GM10847 (cell line): ENCODE measurements around the gene S100A2.

Experiments
- POLR2A ChIP-seq: IDR thresholded peaks from 2 replicates; pipeline ENCODE4 v1.6.1; 2011; ENCODE audit not compliant: insufficient read length; ENCODE audit errors: extremely low read depth

The S100A2 gene

DNA sequence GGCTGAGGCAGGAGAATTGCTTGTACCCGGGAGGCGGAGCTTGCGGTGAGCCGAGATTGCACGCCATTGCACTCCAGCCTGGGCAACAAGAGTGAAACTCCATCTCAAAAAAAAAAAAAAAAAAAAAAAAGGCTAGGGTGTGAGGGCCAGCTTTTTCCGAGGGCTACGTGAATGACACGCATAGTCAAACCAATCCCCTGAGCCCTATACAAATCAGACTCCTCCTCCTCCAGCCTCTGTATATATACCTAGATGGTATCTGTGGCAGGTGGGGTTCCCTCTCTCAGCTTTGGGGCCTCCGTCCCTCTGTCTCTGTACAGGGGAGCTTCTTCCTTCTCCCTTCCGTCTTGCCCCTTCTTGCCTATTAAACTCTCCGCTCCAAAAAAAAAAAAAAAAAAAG lies 40.5 kb upstream of the S100A2 start:
- TF ChIP-seq POLR2A: no peak

GRCh38 chr1:153602749-153603148 lies 37.1 kb upstream of the S100A2 start:
- no peak for TF ChIP-seq POLR2A

GRCh38 chr1:153599847-153600246 lies 34.2 kb upstream of the S100A2 start:
- TF ChIP-seq POLR2A: no peak

DNA sequence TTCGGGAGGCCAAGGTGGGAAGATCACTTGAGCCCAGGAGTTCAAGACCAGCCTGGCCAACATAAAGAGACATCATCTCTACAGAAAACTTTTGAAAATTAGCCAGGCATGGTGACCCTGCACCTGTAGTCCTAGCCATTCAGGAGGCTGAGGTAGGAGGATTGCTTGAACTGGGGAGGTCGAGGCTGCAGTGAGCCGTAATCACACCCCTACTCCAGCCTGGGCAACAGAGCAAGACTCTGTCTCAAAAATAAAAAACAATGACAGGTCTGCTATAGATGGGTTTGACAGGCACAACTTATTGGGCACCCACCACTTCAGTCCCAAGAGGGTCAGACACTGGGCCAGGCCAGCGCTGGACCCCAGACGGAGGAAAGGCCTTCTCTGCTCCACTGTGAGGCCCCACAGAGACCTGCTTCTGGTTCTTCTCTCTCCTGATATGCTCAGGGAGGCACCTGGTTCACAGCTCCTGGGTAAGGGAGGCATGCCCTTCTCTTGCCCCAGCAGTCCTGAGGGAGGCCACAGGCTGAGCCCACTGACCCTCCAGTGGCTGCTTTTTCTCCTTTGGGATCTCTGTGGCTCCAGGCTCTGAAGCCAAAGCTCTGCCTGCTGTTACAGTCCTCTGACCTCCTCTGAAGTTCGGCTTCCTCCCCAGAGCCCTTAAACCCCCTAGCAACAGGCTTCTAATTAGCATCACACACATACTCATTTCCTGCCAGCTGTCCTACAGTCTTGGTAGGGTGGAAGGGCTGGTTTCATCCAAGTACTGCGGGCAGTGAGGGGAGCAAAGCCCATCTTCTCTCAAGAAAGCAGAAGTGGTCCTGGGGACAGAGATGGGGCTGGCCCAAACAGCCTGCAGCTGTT lies 32.9 kb upstream of the S100A2 start:
- peak; percentile 19 for TF ChIP-seq POLR2A

DNA sequence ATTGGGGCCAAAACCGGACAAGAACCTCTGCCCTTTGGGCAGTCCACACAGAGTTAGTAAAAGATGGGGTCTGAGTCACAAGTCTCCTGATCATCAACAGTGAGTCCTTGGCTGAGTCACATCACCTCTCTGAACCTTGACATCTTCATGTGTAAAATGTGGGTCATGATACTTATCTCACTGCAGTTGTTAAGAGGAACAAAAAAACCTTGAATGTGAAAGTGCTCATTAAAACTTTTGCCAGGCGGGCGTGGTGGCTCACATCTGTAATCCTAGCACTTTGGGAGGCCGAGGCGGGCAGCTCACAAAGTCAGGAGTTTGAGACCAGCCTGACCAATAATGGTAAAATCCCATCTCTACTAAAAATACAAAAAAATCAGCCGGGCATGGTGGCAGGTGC lies 31.6 kb upstream of the S100A2 start:
- TF ChIP-seq POLR2A: no peak

GRCh38 chr1:153592748-153593147 lies 27.1 kb upstream of the S100A2 start:
- TF ChIP-seq POLR2A: no peak

DNA sequence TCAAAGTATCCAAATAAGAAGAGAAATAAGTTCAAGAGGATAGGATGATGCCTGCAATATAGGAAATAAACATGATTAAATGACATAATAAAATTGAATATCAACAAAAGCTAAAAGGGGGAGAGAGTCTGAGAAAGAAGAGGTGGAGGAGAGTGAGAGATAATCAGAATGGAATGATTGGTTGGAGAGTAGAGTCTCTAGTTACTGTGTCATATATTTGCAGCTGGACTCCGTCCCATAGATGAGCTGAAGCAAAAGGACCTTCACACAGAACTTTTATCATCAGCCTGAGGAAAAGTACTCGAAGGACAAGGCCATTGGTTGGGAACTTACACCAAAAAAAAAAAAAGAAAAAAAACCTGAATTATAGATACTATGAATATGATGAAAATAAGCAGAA lies 22.8 kb upstream of the S100A2 start:
- no peak for TF ChIP-seq POLR2A

DNA sequence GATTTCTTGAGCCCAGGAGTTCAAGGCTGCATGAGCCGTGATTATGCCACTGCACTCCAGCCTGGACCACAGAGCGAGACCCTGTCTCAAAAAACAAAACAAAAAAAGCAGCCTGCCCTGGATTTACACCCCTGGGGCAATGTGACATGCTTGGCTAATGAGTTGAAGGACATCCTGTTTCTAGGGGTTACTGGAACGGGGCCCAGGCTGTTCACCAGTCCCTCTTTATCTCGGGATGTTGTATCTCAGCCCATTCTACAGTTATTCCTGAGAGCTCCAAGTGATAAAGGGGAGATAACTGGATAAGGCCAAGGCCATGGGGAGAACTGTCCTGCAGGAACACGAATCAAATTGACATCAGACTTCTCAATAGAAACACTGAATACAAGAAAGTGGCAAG lies 21.7 kb upstream of the S100A2 start:
- TF ChIP-seq POLR2A: no peak

DNA sequence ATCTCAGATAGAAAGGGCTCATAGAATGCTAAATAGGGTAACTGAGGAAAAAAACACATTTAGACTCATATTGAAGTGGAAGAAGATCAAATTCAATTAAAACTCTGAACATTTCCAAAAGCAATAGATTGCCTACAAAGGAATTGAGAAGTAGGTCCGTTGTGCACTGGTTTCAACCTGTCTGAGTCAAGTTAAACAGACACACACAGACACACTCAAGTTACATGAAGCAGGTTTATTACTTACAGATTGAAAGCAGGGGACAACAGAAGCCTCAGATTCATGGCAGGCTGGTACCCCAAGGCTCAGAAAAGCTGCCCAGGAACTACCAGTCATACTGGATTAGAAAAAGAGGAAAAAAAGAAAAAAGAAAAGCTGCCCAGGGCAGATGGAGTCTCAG lies 20.7 kb upstream of the S100A2 start:
- no peak for TF ChIP-seq POLR2A

DNA sequence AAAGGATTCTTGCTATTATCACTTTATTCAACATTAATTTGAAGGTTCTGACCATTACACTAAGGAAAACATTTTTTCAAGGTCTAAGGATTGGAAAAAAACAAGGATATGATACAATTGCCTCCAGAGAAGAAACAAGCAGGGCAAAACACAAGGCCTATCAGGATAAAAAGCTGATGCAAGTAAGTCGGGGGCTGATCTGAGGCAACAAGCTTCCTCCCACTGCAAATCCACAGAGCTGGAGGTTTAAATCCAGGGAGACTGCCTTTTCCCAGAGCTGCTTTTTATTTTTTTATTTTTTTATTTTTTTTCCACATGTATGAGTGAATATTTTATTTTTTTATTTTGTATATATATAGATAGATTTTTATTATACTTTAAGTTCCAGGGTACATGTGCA lies 19.4 kb upstream of the S100A2 start:
- no peak for TF ChIP-seq POLR2A

- TF ChIP-seq POLR2A: no peak
Measured at GRCh38 chr1:153583976-153584375, 18.3 kb upstream of the S100A2 start.

DNA sequence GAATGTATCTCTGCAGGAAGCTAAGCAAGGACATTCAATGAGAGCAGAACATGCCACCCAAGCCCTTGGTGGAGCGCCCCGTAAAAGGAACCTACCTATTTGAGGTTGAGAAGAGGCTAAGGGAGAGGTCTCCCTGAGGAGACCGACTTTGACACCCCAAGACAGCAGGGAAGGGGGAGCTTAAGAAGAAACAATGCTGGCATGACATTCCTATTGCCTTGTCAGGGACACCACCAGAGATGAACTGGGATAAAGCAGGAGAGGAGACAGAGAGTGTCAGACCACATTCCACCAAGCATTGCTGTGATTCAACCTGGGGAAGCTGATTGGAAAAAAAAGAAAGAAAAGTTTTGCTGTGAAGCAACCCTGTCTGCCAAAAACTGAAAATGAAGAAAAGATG lies 13.3 kb upstream of the S100A2 start:
- no peak for TF ChIP-seq POLR2A

DNA sequence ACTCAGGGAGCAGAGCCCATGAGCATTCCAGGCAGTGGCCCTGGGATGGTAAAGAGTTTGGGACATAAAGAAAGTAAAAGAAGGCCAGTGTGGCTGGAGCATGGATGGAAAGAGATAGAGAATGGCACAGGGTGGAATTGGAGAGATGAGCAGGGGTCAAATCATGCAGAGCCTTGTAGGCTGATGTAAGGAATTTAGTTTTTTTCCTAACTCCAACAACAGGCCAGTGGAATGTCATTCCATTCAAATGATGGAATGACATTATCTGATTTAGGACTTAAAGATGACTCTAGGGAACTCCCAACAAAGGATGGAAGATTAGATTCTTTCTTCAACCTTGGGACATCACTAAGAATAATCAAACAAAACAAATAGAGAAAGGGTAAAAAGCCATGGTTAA lies 12.8 kb upstream of the S100A2 start:
- no peak for TF ChIP-seq POLR2A

DNA sequence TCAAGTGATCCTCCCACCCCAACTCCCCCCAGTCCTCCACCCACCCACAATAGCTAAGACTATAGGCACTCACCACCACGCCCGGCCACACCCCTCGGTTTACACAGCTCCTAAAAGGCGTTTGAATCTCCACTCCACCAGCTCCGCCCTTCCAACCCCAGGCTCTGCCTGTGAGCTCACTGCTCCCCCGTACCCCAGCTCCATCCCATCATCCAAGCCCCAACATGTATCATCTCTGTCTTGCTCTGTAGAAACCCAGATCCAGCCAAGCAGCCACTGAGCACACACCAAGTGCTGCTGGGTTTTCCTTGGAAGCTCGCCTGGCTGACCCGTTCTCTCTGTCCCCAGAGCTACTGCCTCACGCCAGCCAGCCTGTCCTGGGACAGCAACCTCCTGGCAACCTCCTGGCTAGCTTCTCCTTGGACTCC lies 12.0 kb upstream of the S100A2 start:
- no peak for TF ChIP-seq POLR2A

DNA sequence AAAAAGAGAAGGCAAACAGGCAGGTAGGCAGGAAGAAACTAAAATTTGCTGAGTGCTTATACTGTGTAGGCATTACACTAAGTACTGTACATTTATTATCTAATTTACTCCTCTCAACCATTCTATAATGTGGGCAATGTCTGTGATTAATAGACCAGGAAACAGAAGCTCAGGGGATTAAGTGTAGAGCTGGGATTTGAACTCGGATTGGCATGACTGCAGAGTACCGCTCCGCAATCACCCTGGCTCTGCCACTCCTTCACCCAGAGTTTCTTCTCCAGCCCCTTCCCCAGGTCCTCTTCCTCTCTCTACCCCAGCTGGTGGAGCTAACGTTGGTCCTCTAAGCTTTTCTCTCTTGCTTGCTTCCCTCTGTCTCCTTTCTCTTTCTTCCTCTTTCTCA lies 11.5 kb upstream of the S100A2 start:
- TF ChIP-seq POLR2A: no peak

- TF ChIP-seq POLR2A: no peak
Measured at GRCh38 chr1:153573351-153573750, 7.7 kb upstream of the S100A2 start.

DNA sequence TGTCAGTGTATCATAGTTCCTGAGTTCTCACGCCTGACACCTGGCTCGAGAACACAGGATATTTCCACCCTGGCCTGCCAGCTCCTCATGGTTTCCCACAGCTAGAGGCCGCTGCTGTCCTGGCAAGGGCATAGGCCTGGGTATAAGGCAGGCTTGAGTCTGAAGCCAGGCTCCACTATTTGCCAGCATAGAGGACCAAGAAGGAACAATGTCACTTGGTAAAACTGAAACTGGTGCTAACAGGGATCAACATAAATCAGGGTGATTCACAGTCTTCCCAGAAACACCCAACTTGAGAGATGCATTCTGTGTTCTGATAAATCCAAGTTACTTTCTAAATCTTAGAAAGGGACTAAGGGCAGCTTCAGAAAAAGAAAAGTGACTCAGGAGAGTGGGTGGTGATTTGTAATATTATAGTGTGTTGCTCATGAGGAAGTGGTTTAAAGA lies 6.9 kb upstream of the S100A2 start:
- TF ChIP-seq POLR2A: no peak

GRCh38 chr1:153571706-153572105 lies 6.1 kb upstream of the S100A2 start:
- TF ChIP-seq POLR2A: no peak

DNA sequence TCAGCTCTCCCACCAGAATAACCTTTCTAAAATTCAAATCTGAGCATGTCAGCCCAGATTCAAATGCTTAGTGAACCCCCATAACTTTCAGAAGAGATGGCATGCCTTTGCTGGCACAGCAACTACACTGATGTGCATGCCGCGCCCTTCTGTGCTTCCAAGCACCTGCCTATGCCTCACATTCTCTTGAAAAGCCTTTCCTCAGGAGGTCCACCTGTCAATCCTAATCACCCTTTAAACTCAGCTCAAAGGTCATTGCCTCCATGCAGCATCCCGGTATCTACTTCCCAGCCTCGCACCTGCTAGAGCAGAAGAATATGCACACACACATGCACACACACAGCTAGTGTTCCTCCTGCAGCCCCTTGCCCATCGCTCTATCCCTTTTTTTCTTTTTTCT lies 5.2 kb upstream of the S100A2 start:
- TF ChIP-seq POLR2A: no peak
